Gastroesophageal sphincter (tissue), 4 donors: Measurements from ENCODE around the gene PEX6. TPM values are rescaled to one million over a fixed set of nuclear protein-coding genes. Genes with fewer than 3 reads are reported as not detected.

ENCODE experiments used
- ATAC-seq: fragments of 150-250 bp; one replicate; pipeline ENCODE4 v1.9.1; 2016; ENCODE audit warnings: mild to moderate bottlenecking, moderate library complexity
- H3K27ac ChIP-seq, 4 donors: fragments of 200-600 bp; sonication (generic) in 3 of 4; 1 replicate in 3 of 4; 2 replicates in 1 of 4; pipeline ENCODE4 v1.5.1; 2016 to 2019
- H3K27me3 ChIP-seq: fragments of 200-600 bp; sonication (generic); one replicate; pipeline ENCODE4 v1.5.1; 2019
- H3K36me3 ChIP-seq, 2 donors: fragments of 200-600 bp; sonication (generic); one replicate each; pipeline ENCODE4 v1.5.1; 2019; ENCODE audit warnings: control low read depth in 1 of 2
- H3K4me1 ChIP-seq, 3 donors: fragments of 200-600 bp; sonication (generic); 1 replicate in 2 of 3; 2 replicates in 1 of 3; pipeline ENCODE4 v1.5.1; 2016 to 2019; ENCODE audit warnings: control low read depth in 2 of 3
- H3K4me3 ChIP-seq, 2 donors: fragments of 200-600 bp; sonication (generic); one replicate each; pipeline ENCODE4 v1.5.1; 2019; ENCODE audit warnings: mild to moderate bottlenecking in 1 of 2, moderate library complexity in 1 of 2
- H3K9me3 ChIP-seq, 3 donors: fragments of 200-600 bp; sonication (generic); one replicate each; pipeline ENCODE4 v1.5.1; 2017 to 2019; ENCODE audit warnings: control low read depth in 2 of 3
- EP300 ChIP-seq: sonication (generic); formaldehyde crosslinking; IDR thresholded peaks from one replicate; pipeline ENCODE4 v1.6.1; 2017; ENCODE audit warnings: antibody characterized with exemption, mild to moderate bottlenecking
- POLR2A ChIP-seq, 2 donors: fragments of 450-650 bp; IDR thresholded peaks; one replicate each; pipeline ENCODE4 v1.6.1; 2017; ENCODE audit warnings: antibody characterized with exemption in 2 of 2, mild to moderate bottlenecking in 2 of 2, moderate library complexity in 1 of 2
- POLR2AphosphoS5 ChIP-seq: sonication (generic); formaldehyde crosslinking; IDR thresholded peaks from one replicate; pipeline ENCODE4 v1.6.1; 2017; ENCODE audit warnings: antibody characterized with exemption
- WGBS, 2 donors: methylation state at CpG; one replicate each; pipeline ENCODE4 v1.1.5; 2018; ENCODE audit warnings: low coverage in 1 of 2; 5-methylcytosine and 5-hydroxymethylcytosine counted together
- total RNA-seq, 4 donors: library from RNA; depleted of rRNA; stranded (reverse); fragments of >200 nt; gene quantifications; one replicate each; pipeline ENCODE4 v1.1.0, GENCODE V29; 2016
- TF ChIP-seq, protein P1 (sequence below), 4 experiments: fragments of 200-600 bp in 2 of 4; fragments of 450-650 bp in 2 of 4; sonication (generic) in 1 of 4; IDR thresholded peaks; one replicate each; pipeline ENCODE4 v1.5.1; 2017 to 2019; ENCODE audit warnings: antibody characterized with exemption in 4 of 4, mild to moderate bottlenecking in 2 of 4, moderate library complexity in 2 of 4

PEX6 gene
- total RNA-seq, 4 donors from 2014 or later: 9.8 to 23.5 (median 21.2) TPM

DNA sequence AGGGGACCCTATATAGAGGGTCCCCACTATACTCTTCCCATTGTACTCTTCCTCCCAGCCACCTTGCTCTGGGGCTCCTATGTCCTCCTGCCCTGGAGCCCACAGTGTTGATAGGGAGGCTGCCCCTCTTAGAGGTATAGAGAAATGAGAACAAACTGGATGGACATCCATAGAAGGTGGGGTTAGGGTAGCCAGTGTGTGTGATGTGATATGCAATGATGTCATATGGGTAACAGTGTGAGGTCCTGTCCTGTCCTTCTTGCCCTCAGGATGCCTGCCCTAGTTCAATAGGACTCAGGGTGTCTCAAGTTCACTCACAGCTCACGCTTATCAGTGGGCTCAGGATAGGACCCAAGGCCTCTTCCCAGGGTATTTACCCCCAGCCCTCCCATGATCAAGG, 62.7 kb downstream of the PEX6 start:
- Histone ChIP-seq H3K4me3 (no peak overlapping the region), H3K27ac (no peak overlapping the region), H3K4me1 (peaks cover 0 to 7% (median 5%) of the 10 kb centered on the region in 3 donors), H3K27me3 (peaks cover 48% of the 10 kb centered on the region), H3K9me3 (no peaks in the 10 kb centered on the region), H3K36me3 (no peaks in the 10 kb centered on the region)
- TF ChIP-seq, protein P1, sequence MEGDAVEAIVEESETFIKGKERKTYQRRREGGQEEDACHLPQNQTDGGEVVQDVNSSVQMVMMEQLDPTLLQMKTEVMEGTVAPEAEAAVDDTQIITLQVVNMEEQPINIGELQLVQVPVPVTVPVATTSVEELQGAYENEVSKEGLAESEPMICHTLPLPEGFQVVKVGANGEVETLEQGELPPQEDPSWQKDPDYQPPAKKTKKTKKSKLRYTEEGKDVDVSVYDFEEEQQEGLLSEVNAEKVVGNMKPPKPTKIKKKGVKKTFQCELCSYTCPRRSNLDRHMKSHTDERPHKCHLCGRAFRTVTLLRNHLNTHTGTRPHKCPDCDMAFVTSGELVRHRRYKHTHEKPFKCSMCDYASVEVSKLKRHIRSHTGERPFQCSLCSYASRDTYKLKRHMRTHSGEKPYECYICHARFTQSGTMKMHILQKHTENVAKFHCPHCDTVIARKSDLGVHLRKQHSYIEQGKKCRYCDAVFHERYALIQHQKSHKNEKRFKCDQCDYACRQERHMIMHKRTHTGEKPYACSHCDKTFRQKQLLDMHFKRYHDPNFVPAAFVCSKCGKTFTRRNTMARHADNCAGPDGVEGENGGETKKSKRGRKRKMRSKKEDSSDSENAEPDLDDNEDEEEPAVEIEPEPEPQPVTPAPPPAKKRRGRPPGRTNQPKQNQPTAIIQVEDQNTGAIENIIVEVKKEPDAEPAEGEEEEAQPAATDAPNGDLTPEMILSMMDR (IDR thresholded peaks at IDR 0.05): no peak
- TF ChIP-seq POLR2AphosphoS5: no peak
- TF ChIP-seq EP300: no peak
- TF ChIP-seq POLR2A (IDR thresholded peaks at IDR 0.05): no peak
- ATAC-seq: no peak
- 100% methylated on average over 1 of the region's 1 CpG; no CpG with 5 or more reads in 1 of the 2 donors for WGBS, 2 donors

- no peak within 1 kb of the TSS for H3K4me3 ChIP-seq
- no CpG with 5 or more reads among the region's 10 CpGs for WGBS, 2 donors
- H3K27ac ChIP-seq: no peak within 1 kb of the TSS
- no peaks in the 10 kb centered on the region for H3K36me3 ChIP-seq
- ATAC-seq: no peak
- H3K4me1 ChIP-seq: peaks cover 0 to 9% (median 6%) of the 10 kb centered on the region in 3 donors
- no peak for TF ChIP-seq POLR2AphosphoS5
- TF ChIP-seq, protein P1 (IDR thresholded peaks at IDR 0.05): no peak
- TF ChIP-seq POLR2A (IDR thresholded peaks at IDR 0.05): no peak
- peaks cover 49% of the 10 kb centered on the region for H3K27me3 ChIP-seq
- H3K9me3 ChIP-seq: no peaks in the 10 kb centered on the region
These were observed 63.2 kb downstream of the PEX6 start, which contains the start of gene PTCRA for GRCh38 chr6:42915732-42916131. Gene PTCRA (plus strand): TSS chr6:42916053. CDS start chr6:42916070, 17 bp downstream.

- peaks cover 0 to 9% (median 6%) of the 10 kb centered on the region in 3 donors for H3K4me1 ChIP-seq
- no peaks in the 10 kb centered on the region for H3K9me3 ChIP-seq
- ATAC-seq: no peak
- H3K27me3 ChIP-seq: peaks cover 50% of the 10 kb centered on the region
- no peaks in the 10 kb centered on the region for H3K36me3 ChIP-seq
- WGBS, 2 donors: 71 to 75% methylated on average over 1 to 4 of the region's 4 CpGs
- H3K27ac ChIP-seq: no peak overlapping the region
- no peak overlapping the region for H3K4me3 ChIP-seq
- TF ChIP-seq POLR2AphosphoS5: no peak
These were observed 64.4 kb downstream of the PEX6 start for GRCh38 chr6:42914546-42914945.

Other genes with a start within 250 kb of the PEX6 start
- 10 to 100 TPM; 32.0 to 44.2 (median 37.4) TPM for gene TBCC, start 233.1 kb downstream of the PEX6 start, total RNA-seq
- 10 to 100 TPM; 13.9 to 28.5 (median 23.2) TPM for gene BICRAL, start 197.1 kb downstream of the PEX6 start, total RNA-seq
- 100 to 1,000 TPM in 1 of 4 donors, 10 to 100 TPM in 3; 61.1 to 106 (median 87.9) TPM for gene RPL7L1, start 99.6 kb downstream of the PEX6 start, total RNA-seq
- gene PTCRA, start 63.1 kb downstream of the PEX6 start, total RNA-seq: not detected
- 10 to 100 TPM; 23.3 to 37.9 (median 36.8) TPM for gene CNPY3, start 49.7 kb downstream of the PEX6 start, total RNA-seq
- 1 to 10 TPM in 3 of 4 donors, not detected in 1; 2.6 to 3.6 (median 2.6) TPM for gene GNMT, start 18.4 kb downstream of the PEX6 start, total RNA-seq
- gene PPP2R5D, start 5.4 kb upstream of the PEX6 start, total RNA-seq: 10 to 100 TPM; 30.0 to 45.1 (median 36.3) TPM
- gene MEA1, start 34.8 kb upstream of the PEX6 start, total RNA-seq: 10 to 100 TPM; 56.0 to 62.1 (median 58.3) TPM
- 100 to 1,000 TPM in 3 of 4 donors, 10 to 100 TPM in 1; 96.9 to 145 (median 129) TPM for gene KLHDC3, start 35.1 kb upstream of the PEX6 start, total RNA-seq
- 10 to 100 TPM; 52.8 to 62.5 (median 59.8) TPM for gene RRP36, start 42.4 kb upstream of the PEX6 start, total RNA-seq
- 10 to 100 TPM; 10.9 to 16.6 (median 13.5) TPM for gene CUL7, start 74.7 kb upstream of the PEX6 start, total RNA-seq
- 10 to 100 TPM; 17.3 to 35.4 (median 21.2) TPM for gene MRPL2, start 80.3 kb upstream of the PEX6 start, total RNA-seq
- 10 to 100 TPM; 18.0 to 43.4 (median 30.2) TPM for gene KLC4, start 80.5 kb upstream of the PEX6 start, total RNA-seq
- gene PTK7, start 97.1 kb upstream of the PEX6 start, total RNA-seq: 10 to 100 TPM in 1 of 4 donors, 1 to 10 TPM in 3; 2.0 to 11.6 (median 7.7) TPM
- 100 to 1,000 TPM in 3 of 4 donors, 10 to 100 TPM in 1; 92.6 to 192 (median 117) TPM for gene SRF, start 192.1 kb upstream of the PEX6 start, total RNA-seq
- 10 to 100 TPM; 23.2 to 36.6 (median 24.2) TPM for gene CUL9, start 203.0 kb upstream of the PEX6 start, total RNA-seq